Right renal pelvis (tissue), 4 donors: ENCODE results near the gene LDB3. TPM values are rescaled to one million over a fixed set of nuclear protein-coding genes. Genes with fewer than 3 reads are reported as not detected.

Experiments
- polyA plus RNA-seq, 4 donors: library from polyadenylated mRNA; unstranded; fragments of 120-200 nt; gene quantifications; one replicate each; pipeline ENCODE4 v1.2.1, GENCODE V29; 2013; ENCODE audit not compliant: insufficient read length in 4 of 4

The LDB3 gene
- polyA plus RNA-seq, 4 donors = 0.92 to 1.1 (median 1.0) TPM

Other genes starting within 250 kb of the LDB3 start
- 10 to 100 TPM; 42.3 to 52.1 (median 50.3) TPM for gene WAPL, start 146.7 kb upstream of the LDB3 start, polyA plus RNA-seq
- not detected for gene OPN4, start 14.0 kb upstream of the LDB3 start, polyA plus RNA-seq
- gene BMPR1A, start 88.1 kb downstream of the LDB3 start, polyA plus RNA-seq = 10 to 100 TPM; 63.2 to 85.5 (median 75.5) TPM